HG03565 (cell line): ENCODE data around the gene AP1B1.
"Not testable (repeated sequence)": the region's sequence is repeated elsewhere in the genome, so short reads cannot be mapped to it uniquely, and the experiment has no call there.

Experiments used
- ATAC-seq: cut with Tn5 transposase; IDR thresholded peaks from one replicate; pipeline ENCODE4 v1.9.1; 2021; ENCODE audit warnings: mild to moderate bottlenecking, moderate library complexity; ENCODE audit not compliant: unreplicated experiment

AP1B1 gene

GRCh38 chr22:29387921-29388758 lies at the start of gene AP1B1:
Gene AP1B1 (minus strand): TSS chr22:29388570. CDS start chr22:29367243, 21,327 bp downstream.
- peak; percentile 82 for ATAC-seq

DNA sequence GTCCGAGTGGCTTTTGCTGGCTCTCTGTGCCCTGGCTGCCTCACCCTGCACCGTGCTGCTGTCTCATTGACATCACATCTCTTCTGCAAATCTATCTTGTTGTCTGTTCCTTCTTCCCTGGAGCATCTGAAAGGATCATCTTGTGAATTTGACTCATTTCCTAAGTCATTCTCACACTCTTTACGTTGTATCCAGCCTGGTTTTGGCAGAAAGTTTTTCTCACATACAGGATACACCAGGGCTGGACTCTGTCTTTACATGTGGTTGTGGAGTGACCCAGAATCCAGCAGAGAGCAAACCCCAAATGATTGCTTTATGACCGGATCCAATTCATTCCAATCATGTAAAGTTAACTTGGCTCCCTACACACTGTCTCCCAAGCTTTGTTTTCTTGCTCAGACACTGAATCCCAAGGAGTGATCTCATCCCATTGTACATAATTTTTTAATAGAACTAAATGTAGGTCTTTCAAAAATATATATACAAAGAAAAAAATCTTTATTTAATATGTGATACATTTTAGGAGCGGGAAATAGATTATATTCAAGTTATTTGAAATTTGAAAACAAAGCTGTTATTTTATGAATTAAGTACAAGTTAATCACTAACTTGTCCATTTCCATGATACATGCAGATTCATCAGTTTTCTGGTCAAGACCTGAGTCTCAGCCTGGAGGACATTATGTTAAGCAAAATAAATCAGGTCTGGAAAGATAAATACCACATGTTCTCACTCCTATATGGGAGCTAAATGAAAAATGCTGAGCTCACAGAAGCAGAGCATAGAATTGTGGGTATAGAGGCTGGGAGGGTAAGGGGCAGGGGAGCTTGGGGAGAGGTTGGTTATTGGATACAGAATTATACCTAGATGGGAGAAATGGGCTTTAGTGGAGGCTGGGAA lies 47.1 kb upstream of the AP1B1 start:
- no peak for ATAC-seq

DNA sequence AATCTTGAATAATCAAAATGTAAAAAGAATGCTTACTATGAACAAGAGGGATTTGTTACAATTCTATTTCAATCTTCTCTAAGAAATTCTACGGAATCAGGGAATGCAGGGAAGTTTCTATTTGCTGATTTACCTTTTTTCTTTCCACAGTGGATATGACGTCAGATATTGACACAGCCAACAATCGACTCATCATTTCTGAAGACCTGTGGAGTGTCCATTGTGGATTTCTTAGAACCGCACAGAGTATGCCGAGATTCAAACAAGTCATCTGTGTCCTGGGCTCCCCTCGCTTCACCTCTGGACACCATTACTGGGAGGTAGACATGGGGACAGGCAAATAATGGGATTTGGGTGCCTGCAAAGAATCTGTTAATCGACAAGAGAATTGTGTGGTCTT lies 45.9 kb upstream of the AP1B1 start:
- no peak for ATAC-seq

GRCh38 chr22:29433856-29434255 lies 45.5 kb upstream of the AP1B1 start:
- no peak for ATAC-seq

GRCh38 chr22:29431986-29432385 lies 43.6 kb upstream of the AP1B1 start:
- ATAC-seq, result no peak

- ATAC-seq, result no peak
Measured at GRCh38 chr22:29427176-29427760, 38.9 kb upstream of the AP1B1 start.

- no peak for ATAC-seq
Measured at GRCh38 chr22:29426476-29426875, 38.1 kb upstream of the AP1B1 start.

- ATAC-seq, result not testable (repeated sequence)
Measured at GRCh38 chr22:29418704-29419103, 30.3 kb upstream of the AP1B1 start.

DNA sequence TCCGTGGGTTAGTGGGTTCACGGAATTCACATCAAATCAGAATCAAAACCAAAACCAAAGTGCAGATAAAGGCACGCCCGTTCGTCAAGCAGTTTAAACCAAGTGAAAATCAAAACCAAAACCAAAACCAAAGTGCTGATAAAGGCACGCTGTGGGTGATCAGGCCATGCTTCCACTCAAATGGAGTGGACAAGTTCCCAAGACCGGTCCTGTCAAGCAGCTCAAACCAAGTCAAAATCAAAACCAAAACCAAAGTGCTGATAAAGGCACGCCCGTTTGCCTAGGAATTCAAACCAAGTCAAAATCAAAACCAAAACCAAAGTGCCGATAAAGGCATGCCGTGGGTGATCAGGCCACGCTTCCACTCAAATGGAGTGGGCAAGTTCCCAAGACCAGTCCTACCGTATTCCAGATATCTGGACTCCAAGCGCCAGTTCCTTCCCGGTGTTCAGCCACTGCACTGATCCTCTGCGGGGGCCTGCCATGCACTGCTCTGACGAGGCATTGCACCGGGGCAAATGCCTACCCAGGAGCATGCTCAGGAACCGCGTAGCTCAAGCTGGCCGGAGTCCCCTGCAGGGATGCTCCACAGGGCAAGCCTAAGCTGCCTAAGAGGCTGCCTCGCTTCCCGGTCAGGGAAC lies 26.7 kb upstream of the AP1B1 start:
- ATAC-seq, result not testable (repeated sequence)

DNA sequence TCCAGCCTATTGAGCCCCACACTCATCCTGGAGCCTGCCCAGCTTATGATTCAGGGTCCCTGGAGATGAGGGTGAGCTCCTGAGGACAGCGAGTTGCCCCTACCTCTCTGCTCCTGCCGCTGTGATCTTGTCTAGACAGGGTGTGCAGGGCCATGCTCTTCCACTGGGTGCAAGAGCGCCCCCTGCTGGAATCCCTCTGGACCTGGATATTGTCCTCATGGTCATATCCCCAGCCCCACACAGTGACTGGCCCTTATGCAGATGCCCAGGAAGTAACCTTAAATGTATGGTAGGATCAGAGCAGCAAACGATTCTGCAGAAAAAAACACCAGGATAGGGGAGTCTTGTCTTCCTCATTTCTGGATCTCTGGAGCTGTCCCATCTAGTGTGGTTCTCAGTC lies 24.4 kb upstream of the AP1B1 start:
- ATAC-seq, result not testable (repeated sequence)

GRCh38 chr22:29411569-29412211 lies 23.3 kb upstream of the AP1B1 start:
- not testable (repeated sequence) for ATAC-seq

DNA sequence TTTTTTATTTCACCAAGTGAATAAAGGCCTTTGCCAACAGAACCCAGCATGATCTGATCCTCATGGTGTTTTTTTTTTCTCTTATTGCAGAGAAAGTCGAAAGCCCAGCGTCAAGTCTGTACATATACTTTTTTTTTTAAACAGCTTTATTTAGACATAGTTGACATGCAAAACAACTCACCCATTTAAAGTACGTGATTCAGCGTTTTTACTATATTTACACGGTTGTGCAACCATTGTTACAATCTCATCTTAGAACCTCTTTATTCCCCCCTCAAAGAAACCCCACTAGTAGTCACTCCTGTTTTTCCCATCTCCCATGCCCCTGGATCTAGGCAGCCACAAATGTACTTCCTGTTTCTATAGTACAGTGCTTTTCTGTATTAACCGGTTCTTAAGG lies 20.6 kb upstream of the AP1B1 start:
- no peak for ATAC-seq

DNA sequence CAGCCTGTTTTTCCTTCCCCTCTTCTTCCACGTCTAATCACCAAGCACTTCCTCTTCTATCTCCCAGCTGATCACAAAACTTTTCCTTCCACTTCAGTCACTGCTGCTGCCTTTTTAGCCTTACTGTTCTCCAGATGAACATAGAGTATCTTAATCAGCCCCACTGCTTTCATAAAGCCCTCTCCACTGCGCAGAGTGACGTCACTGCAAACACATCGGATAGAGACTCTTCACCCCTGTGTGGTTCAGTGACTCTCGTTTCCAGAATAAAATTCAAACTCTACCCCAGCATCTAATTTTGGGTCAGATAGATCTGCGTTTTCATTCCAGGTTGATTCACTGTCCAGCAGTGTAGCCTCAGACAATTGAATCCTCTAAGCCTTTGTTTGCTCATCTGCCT lies 13.2 kb upstream of the AP1B1 start:
- not testable (repeated sequence) for ATAC-seq

- ATAC-seq, result no peak
Measured at GRCh38 chr22:29400576-29400975, 12.2 kb upstream of the AP1B1 start.

DNA sequence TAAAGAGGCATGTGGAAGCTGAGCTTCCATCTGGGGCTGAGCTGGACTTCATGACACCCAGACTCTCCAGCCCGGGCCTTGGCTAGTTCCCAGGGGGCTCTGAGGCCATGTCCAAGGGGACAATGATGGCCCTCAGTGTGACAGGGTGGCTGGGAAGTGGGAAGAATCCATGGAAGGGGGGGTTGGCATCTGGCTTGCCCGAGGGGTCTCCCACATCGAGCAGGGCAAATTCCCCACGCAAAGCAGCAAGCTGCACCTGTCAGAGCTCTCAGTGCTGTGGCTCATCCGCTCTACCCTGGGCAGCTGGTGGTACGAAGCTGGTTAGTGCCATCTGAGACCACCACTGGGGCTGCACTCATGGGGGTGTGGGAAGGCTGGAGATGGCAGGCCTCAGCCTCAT lies 9.4 kb upstream of the AP1B1 start:
- ATAC-seq, result no peak

GRCh38 chr22:29396126-29396525 lies 7.8 kb upstream of the AP1B1 start:
- no peak for ATAC-seq

DNA sequence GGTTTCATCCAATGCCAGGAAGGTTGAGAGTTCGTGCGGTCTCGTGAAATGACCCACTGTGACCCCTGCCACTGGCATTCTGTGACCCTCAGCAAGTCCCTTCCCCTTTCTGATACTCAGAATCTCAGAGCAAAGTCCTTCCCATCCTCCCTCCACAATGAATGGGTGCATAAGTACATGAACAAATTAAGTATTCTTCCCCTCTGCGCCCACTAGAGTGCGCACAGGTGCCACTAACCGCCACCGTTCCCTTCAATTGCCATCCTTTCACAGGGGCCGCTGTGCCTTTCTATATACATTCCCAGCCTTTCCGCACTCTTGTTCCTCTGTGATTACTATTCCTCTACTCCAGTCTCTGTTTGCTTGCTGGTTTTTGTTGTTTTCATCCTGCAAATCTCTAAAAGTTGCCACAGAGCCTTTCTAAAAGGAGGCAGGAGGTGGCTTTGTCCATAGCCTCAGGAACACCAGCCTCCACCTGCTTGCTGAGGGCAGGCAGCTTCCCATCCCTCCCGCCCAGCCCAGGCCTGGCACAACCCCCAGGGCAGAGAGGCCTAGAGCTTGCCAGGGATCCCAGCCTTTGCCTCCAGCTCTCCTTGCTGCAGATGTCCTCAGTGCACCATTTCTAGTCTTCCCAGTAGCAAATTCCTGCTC lies 6.7 kb upstream of the AP1B1 start:
- ATAC-seq, result no peak

GRCh38 chr22:29393019-29393608 lies 4.7 kb upstream of the AP1B1 start:
- ATAC-seq, result no peak

GRCh38 chr22:29391546-29391945 lies 3.2 kb upstream of the AP1B1 start:
- no peak for ATAC-seq

DNA sequence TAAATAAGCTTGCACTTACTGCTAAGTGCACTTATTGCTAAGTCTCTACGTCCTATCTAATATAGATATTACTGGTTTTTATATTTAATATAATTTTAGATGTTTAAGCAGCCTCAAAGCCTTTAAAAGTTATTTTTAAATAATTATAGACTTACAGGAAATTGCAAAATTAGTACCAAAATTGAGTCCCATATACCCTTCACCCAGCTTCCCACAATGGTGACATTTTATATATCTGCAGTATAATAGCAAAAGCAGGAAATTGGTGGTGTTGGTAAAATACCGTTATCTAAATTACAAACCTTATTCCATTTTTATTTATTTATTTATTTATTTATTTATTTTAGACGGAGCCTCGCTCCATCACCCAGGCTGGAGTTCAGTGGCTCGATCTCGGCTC lies 1.9 kb upstream of the AP1B1 start:
- ATAC-seq, result no peak
